HG02588 (cell line): ENCODE measurements around the gene TLX3.
"Not testable (repeated sequence)": the region's sequence is repeated elsewhere in the genome, so short reads cannot be mapped to it uniquely, and the experiment has no call there.

Source experiments
- ATAC-seq: cut with Tn5 transposase; IDR thresholded peaks from one replicate; pipeline ENCODE4 v1.9.1; 2021; ENCODE audit warnings: mild to moderate bottlenecking, moderate library complexity; ENCODE audit not compliant: unreplicated experiment

Gene TLX3

DNA sequence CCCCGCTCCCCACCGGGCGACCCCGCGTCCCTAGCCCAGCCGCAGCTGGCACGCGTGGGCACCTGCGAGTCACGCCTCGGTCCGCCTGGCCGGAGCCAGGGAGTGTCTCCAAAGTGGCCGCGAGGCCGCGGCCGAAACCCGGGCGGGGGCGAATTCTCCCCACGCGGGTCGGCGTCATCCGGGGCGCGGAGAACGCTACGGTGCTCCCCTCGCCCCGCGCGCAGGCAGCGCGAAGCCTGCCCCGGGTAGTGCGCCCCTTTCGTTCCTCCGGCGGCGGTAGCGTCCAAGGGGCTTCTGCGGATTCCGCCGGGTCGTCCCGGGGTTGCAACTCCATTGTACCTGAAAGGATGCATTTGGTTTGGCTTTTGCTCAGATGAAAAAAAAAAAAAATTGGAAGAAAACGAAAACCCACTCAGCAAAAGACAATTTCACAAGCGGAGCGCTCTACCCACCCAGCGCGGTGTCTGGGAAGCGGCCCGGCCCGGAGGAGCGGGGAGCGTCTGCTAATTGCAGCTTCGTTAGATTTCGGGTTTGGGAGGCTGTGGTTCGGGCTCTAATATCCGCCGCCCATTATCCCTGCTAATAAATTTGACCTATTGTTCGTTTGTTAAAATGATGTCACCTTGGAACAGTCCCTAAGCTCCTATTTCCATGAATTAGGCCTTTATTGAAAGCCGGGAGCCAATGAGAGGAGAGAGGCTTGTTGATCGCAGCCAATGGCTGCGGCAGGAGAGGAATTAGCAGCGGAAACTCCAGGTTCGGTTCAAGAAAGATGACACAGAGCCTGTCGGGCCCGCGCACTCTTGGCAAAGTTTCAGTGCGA lies at the start of gene TLX3:
TLX3 (plus strand) TSS at position 796 of the 823 bp plus-strand sequence. CDS start 118 bp downstream, outside the sequence.
- no peak for ATAC-seq

- no peak for ATAC-seq
Measured at GRCh38 chr5:171261361-171261760, 47.7 kb upstream of the TLX3 start.

- no peak for ATAC-seq
Measured at GRCh38 chr5:171261904-171262303, 47.1 kb upstream of the TLX3 start.

DNA sequence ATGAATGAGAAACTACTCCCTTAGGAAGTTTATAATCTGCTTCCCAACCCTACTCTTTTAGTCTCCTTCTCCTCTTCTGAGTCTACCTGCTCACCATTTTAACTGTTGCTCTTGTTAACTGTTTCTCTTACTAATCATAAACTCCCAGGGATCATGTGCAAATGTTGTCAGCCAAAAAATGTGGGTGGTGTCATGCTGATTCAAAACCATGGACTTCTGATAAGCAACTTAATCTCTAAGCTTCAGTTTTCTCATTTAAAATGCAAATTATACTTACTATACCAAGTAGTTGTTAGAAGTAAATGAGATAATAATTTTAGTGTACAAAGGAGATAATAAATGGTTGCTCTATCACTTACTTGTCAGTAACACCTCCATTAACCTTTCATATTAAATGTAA lies 45.9 kb upstream of the TLX3 start:
- no peak for ATAC-seq

- ATAC-seq: no peak
Measured at GRCh38 chr5:171264843-171265242, 44.2 kb upstream of the TLX3 start.

- no peak for ATAC-seq
Measured at GRCh38 chr5:171268700-171269620, 40.1 kb upstream of the TLX3 start.

- no peak for ATAC-seq
Measured at GRCh38 chr5:171269717-171270116, 39.3 kb upstream of the TLX3 start.

DNA sequence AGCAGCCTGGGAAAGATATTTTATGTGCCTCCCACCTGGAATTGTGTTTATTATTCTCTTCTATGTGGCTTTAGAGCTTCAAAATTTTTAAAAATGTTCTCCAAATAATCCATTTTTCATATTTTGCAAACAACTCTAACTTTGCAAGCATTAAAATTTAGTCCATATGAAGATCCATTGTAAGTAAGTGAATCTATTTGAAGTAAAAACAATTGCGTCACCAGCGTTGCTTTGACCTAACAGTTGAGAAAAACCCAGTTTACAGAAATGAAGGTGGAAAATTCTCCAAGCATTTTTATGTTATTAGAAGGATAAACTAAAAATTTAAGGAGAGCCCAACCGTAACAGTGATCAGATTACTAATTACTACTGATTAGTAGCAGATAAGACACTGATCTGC lies 38.9 kb upstream of the TLX3 start:
- no peak for ATAC-seq

DNA sequence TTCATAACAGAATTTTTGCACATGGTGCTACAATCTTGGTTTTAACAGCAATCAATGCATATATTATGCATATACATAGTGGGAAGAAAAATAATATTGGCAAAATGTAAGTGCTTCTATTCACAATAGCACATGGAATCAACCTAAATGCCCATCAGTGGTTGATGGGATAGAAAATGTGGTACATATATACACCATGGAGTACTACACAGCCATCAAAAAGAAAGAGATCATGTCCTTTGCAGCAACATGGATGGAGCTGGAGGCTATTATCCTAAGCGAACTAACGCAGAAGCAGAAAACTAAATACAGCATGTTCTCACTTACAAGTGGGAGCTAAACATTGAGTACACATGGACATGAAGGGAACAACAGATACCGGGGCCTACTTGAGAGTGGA lies 37.2 kb upstream of the TLX3 start:
- ATAC-seq: no peak

DNA sequence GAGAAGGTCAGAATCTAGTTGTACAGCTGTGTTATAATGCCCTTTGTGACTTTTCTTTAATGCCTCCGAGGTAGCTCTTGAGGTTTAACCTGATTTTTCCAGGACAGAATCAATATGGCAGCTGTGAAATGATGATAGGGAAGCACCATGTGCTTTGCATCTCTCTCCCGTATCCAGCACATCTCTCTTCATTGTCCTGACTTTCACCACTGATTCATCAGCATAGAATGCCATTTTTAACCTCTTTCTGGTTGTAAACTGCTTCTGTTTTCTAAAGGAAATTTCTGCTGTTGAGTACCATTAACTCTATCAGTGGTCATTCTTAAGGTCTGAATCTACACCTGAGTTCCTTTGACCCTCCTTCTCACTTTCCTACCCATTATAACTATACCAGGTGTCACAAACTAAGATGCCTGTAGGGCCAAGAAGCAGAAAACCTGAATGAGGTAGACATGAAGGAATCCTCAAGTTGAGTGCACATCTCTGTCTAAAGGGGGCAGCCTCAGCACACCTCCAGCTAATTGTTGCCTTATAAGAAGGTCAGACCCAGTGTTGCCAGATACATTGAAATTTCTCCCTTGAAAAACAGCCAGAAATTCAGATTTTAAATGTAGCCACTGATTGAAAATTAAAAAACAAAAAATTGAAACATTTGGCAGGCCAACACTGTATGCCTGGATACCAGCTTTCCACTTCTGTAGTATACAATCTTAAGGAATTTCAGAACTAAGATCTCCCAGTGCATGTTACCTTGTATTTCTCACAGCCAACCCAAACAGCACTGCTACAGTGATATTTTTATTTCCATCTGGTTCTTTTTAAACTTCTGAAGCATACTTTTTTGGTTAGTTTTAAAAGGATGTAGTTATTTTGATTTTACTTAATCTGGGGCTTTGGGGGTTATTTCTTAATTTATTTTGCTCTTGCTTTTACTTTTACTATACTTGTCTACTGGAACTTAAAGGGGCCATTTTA lies 35.8 kb upstream of the TLX3 start:
- no peak for ATAC-seq

GRCh38 chr5:171275841-171276544 lies 33.1 kb upstream of the TLX3 start:
- no peak for ATAC-seq

GRCh38 chr5:171283753-171284152 lies 25.3 kb upstream of the TLX3 start:
- no peak for ATAC-seq

DNA sequence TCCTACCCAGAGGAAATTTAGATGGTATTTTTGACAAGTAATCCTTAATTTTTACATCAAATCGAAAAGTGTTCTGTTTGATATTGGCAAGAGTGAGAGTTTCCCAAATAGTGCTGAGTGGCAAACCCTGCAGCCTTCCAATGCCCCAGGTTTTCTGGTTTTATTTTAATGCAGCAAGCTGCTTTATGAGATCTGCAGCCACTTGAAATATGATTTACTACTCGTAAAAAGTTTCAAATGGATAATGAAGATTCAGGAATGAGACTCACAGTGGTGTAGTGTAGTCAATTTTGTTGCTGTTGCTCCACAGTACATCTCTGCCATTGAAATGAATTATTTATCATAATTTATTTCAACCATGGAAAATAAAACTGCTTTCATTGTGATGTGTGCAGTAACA lies 23.6 kb upstream of the TLX3 start:
- no peak for ATAC-seq

DNA sequence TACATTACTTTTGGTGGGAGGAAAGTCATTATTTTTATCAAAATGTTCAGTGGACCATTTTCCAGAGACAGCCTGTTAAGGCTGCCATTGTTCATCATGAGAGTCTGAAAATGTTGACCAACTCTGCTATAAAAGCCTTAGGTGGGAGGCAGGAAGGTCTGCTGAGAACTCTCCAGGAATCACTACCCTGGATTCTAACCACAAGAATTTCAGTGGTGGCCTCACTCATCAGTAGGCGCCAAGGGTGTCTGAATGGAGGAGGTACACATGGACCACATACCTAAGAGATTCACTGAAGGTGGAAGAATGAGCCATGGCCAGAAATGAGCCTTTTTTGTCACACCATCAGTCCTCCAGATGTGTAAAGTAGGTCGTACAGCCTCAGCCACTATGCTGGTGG lies 21.0 kb upstream of the TLX3 start:
- ATAC-seq: no peak

GRCh38 chr5:171291371-171291770 lies 17.7 kb upstream of the TLX3 start:
- ATAC-seq: no peak

- ATAC-seq: no peak
Measured at GRCh38 chr5:171295299-171295698, 13.7 kb upstream of the TLX3 start.

GRCh38 chr5:171295801-171296200 lies 13.2 kb upstream of the TLX3 start:
- no peak for ATAC-seq

DNA sequence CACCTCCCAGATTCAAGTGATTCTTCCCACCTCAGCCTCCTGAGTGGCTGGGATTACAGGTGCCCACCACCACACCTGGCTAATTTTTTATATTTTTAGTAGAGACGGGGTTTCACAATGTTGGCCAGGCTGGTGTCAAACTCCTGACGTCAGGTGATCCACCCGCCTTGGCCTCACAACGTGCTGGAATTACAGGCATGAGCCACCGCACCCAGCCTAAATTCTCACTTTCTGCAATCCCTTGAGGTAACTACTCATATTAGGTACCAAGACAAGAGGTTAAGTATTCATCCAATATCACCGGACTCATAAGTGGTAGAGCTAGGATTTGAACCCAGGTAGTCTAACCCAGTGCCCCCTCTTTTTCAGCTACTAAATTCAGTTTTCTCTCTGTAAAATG lies 11.1 kb upstream of the TLX3 start:
- ATAC-seq: not testable (repeated sequence)

DNA sequence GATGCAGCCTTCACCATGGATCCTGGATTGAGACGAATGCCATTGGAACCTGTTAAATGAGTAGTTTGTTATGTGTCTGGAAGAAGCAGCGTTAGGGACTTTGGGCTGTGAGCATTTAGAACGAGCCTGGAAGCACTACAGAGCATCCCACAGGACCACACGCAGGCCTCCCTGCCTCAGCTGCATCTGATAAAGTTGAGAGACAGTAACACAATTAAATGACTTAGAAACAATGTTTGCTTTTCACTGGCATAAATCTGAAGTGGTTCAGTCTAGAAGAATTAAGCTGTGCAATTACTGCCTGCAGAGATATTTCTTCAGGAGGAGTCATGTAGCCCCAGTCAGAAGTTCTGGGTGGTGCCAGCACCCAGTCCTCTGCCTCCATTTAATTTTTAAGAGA lies 9.8 kb upstream of the TLX3 start:
- ATAC-seq: no peak

GRCh38 chr5:171299851-171300250 lies 9.2 kb upstream of the TLX3 start:
- ATAC-seq: no peak
